Coronary artery (tissue), 2 donors: ENCODE data around the gene ACTL7B.

ENCODE experiments used
- DNase-seq: peaks from one replicate; pipeline ENCODE4 v3.0.0-alpha.2; 2017; ENCODE audit warnings: low spot score
- H3K27ac ChIP-seq, 2 donors: fragments of 200-600 bp; sonication (generic); one replicate each; pipeline ENCODE4 v1.5.1; 2016 to 2019
- H3K4me3 ChIP-seq: fragments of 200-600 bp; sonication (generic); 2 replicates; pipeline ENCODE4 v1.5.1; 2016; ENCODE audit warnings: mild to moderate bottlenecking, moderate library complexity
- CTCF ChIP-seq: fragments of 200-600 bp; sonication (generic); IDR thresholded peaks from one replicate; pipeline ENCODE4 v1.5.1; 2019; ENCODE audit warnings: antibody characterized with exemption

The ACTL7B gene

GRCh38 chr9:108867116-108867515 is 11.3 kb upstream of the ACTL7B start:
- no peak for TF ChIP-seq CTCF
- DNase-seq, result no peak
- H3K27ac ChIP-seq, result no peak overlapping the region
- H3K4me3 ChIP-seq, result no peak overlapping the region

DNA sequence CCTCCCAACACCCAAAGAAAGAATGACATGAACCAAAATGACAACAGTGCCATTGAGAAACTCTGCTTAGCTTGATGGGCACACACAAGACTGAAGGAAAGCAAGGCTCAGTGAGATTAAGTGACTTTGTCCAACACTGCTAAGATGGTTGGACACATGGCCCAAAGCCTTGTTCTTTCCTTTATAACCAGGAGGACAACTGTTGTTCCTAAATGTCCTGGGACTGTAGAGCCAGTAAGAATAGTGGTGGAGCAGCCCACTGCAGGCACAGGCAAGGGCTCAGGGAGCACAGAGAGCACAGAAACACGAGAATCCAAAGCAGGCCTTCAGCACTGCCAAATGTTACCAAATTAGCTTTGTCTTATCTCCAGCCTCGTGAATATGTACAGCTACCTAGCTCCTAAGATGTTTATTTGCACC is 10.2 kb upstream of the ACTL7B start:
- no peak overlapping the region for H3K4me3 ChIP-seq
- H3K27ac ChIP-seq, result no peak overlapping the region
- no peak for DNase-seq
- TF ChIP-seq CTCF, result no peak

DNA sequence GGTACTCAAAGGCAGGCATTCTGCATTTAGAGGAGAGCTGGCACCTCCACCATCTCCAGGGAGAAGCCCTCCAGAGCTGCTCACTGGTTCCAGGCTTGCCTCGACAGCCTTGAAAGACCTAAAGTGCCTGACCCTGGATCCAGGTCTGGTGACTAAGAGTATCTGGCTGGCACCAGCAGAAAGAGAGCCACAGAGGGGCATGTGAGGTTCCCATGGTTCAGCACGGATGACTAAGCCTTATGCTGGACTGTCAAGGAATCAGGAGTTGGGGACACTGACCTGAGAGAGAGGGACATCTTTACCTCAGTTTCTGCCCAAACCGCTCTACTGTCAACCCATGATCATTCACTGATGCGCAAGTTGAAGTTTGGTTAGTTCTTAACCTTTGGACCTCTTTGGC is 9.3 kb upstream of the ACTL7B start:
- DNase-seq, result no peak
- H3K4me3 ChIP-seq, result no peak overlapping the region
- no peak overlapping the region for H3K27ac ChIP-seq
- no peak for TF ChIP-seq CTCF

GRCh38 chr9:108864446-108864845 is 8.7 kb upstream of the ACTL7B start:
- TF ChIP-seq CTCF, result no peak
- Histone ChIP-seq H3K4me3 (no peak overlapping the region), H3K27ac (no peak overlapping the region)
- no peak for DNase-seq

DNA sequence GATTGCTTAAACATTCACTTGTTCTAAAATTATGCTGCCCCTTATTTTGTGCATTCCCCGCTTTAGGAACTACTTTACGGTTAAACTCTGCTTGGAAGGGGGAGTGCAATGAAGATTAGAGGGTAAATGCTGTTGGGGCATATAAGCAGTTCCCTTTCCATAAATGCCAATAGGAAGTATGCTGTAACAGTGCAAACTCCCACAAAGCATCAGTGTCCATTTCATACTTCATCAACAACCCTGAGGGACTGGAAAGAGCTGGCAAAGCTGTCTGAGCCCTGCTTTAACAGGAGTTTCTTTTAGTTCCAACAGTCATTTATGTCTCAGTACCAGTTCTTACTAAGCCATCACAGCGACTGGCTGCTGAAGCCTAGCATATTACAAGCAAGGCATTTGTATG is 8.1 kb upstream of the ACTL7B start:
- TF ChIP-seq CTCF, result no peak
- no peak for DNase-seq
- H3K27ac ChIP-seq, result no peak overlapping the region
- no peak overlapping the region for H3K4me3 ChIP-seq

DNA sequence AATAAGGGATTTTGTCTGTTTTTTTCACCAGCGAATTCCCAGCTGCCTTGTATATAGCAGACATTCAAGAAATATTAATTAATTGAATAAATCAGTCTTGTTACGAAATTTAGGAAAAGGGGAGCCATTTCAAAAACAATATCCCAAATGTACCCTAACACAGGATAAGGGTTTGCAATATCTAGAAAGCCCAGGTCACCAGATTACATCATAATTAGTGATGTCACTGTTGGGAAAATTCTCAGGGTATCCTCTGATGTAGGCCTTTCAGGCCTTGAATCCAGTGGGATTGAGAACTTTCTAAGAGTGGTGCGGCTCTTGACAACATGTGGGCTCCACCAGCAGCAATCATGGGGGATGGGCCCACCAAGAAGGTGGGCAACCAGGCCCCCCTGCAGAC is 6.2 kb upstream of the ACTL7B start, which contains the start of gene ACTL7A:
Gene ACTL7A (plus strand): TSS at position 270 of the 400 bp plus-strand sequence. CDS start 57 bp downstream, at position 327.
- no peak within 1 kb of the TSS for H3K4me3 ChIP-seq
- no peak for DNase-seq
- H3K27ac ChIP-seq, result no peak within 1 kb of the TSS
- TF ChIP-seq CTCF, result no peak

DNA sequence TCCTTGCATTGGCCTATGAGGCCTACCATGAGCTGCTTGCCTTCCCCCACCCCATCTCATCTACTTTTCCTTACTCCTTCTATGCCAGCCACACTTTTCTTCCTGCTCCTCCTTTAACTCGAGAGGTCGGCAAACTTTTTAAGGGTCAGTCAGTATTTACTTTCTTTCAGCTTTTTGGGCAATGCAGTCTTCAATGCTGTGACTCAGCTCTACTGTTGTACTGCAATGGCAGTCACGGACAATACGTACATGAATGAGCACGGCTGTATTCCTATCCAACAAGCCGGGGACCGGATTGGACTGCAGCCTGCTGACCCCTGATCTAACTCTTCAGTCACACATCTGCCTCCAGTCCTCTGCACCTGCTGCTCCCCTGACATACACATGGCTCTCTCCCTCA is 5.7 kb upstream of the ACTL7B start:
- TF ChIP-seq CTCF, result no peak
- Histone ChIP-seq H3K27ac (no peak overlapping the region), H3K4me3 (no peak overlapping the region)
- DNase-seq, result no peak
